Breast epithelium (tissue), 4 donors: ENCODE data around the gene ADGRV1. TPM values are rescaled to one million over a fixed set of nuclear protein-coding genes. Genes with fewer than 3 reads are reported as not detected.

ENCODE experiments used
- DNase-seq, 2 donors: peaks; one replicate each; pipeline ENCODE4 v3.0.0-alpha.2; 2019; ENCODE audit warnings: low spot score in 2 of 2
- H3K27ac ChIP-seq, 2 donors: fragments of 200-600 bp; sonication (generic) in 1 of 2; one replicate each; pipeline ENCODE4 v1.5.1; 2016 to 2019; ENCODE audit warnings: mild to moderate bottlenecking in 1 of 2
- H3K27me3 ChIP-seq, 2 donors: fragments of 200-600 bp; sonication (generic) in 1 of 2; one replicate each; pipeline versions ENCODE4 v1.5.1 to v1.6.0; 2017 to 2019; ENCODE audit warnings: control low read depth in 1 of 2, mild to moderate bottlenecking in 1 of 2
- H3K36me3 ChIP-seq: fragments of 200-600 bp; one replicate; pipeline ENCODE4 v1.5.1; 2019
- H3K4me1 ChIP-seq, 2 donors: fragments of 200-600 bp; sonication (generic); one replicate each; pipeline ENCODE4 v1.5.1; 2016 to 2019; ENCODE audit warnings: control low read depth in 1 of 2
- H3K4me3 ChIP-seq, 3 donors: fragments of 200-600 bp; sonication (generic); 1 replicate in 2 of 3; 2 replicates in 1 of 3; pipeline ENCODE4 v1.5.1; 2016 to 2019; ENCODE audit warnings: mild to moderate bottlenecking in 3 of 3, moderate library complexity in 2 of 3
- H3K9me3 ChIP-seq, 2 donors: fragments of 200-600 bp; sonication (generic) in 1 of 2; one replicate each; pipeline ENCODE4 v1.5.1; 2016 to 2019; ENCODE audit warnings: control low read depth in 1 of 2
- CTCF ChIP-seq, 3 donors: fragments of 450-650 bp; IDR thresholded peaks; one replicate each; pipeline ENCODE4 v1.5.1; 2016 to 2017; ENCODE audit warnings: antibody characterized with exemption in 3 of 3, mild to moderate bottlenecking in 3 of 3, moderate library complexity in 3 of 3
- POLR2A ChIP-seq: fragments of 450-650 bp; IDR thresholded peaks from one replicate; pipeline ENCODE4 v1.6.1; 2016; ENCODE audit warnings: antibody characterized with exemption, mild to moderate bottlenecking, moderate library complexity
- POLR2AphosphoS5 ChIP-seq, 3 donors: sonication (generic); formaldehyde crosslinking; IDR thresholded peaks; one replicate each; pipeline ENCODE4 v1.6.1; 2017; ENCODE audit warnings: antibody characterized with exemption in 3 of 3
- intact Hi-C: fragments of 100-400 bp; cut with DNase I; formaldehyde crosslinking; loops from one replicate; pipeline ENCODE4 v1.15.1; 2023; ENCODE audit warnings: low total_unique reads
- total RNA-seq, 3 donors: library from RNA; depleted of rRNA; stranded (reverse); fragments of >200 nt; gene quantifications; one replicate each; pipeline ENCODE4 v1.1.0, GENCODE V29; 2016

Gene ADGRV1
- total RNA-seq, 3 donors from 2014 or later = 0.32 to 85.2 (median 55.3) TPM

- TF ChIP-seq CTCF (IDR thresholded peaks at IDR 0.05) = no peak
- TF ChIP-seq POLR2A = no peak
- TF ChIP-seq POLR2AphosphoS5 (IDR thresholded peaks at IDR 0.05) = no peak
- Histone ChIP-seq H3K36me3 (no peaks in the 10 kb centered on the region), H3K9me3 (no peaks in the 10 kb centered on the region), H3K27ac (no peak overlapping the region), H3K4me3 (no peak overlapping the region), H3K4me1 (no peaks in the 10 kb centered on the region), H3K27me3 (no peaks in the 10 kb centered on the region)
- intact Hi-C loops = no loop called here
- DNase-seq = no peak
Observed at GRCh38 chr5:90885180-90885868, 326.7 kb downstream of the ADGRV1 start.

GRCh38 chr5:90886381-90886780, 327.8 kb downstream of the ADGRV1 start:
- Histone ChIP-seq H3K36me3 (no peaks in the 10 kb centered on the region), H3K9me3 (no peaks in the 10 kb centered on the region), H3K4me3 (no peak overlapping the region), H3K27me3 (no peaks in the 10 kb centered on the region), H3K27ac (no peak overlapping the region), H3K4me1 (no peaks in the 10 kb centered on the region)
- intact Hi-C loops = no loop called here
- DNase-seq = no peak
- no peak for TF ChIP-seq POLR2A
- TF ChIP-seq CTCF (IDR thresholded peaks at IDR 0.05) = no peak
- TF ChIP-seq POLR2AphosphoS5 (IDR thresholded peaks at IDR 0.05) = no peak

GRCh38 chr5:90888511-90889324, 330.1 kb downstream of the ADGRV1 start:
- TF ChIP-seq POLR2A = no peak
- no peak for TF ChIP-seq POLR2AphosphoS5 (IDR thresholded peaks at IDR 0.05)
- TF ChIP-seq CTCF (IDR thresholded peaks at IDR 0.05) = no peak
- no peaks in the 10 kb centered on the region for H3K27me3 ChIP-seq
- H3K27ac ChIP-seq = peak overlapping the region; percentile 26 to 44
- no peaks in the 10 kb centered on the region for H3K36me3 ChIP-seq
- H3K4me1 ChIP-seq = no peaks in the 10 kb centered on the region
- intact Hi-C loops = no loop called here
- H3K9me3 ChIP-seq = no peaks in the 10 kb centered on the region
- DNase-seq = no peak
- no peak overlapping the region for H3K4me3 ChIP-seq

GRCh38 chr5:90889325-90889600, 330.7 kb downstream of the ADGRV1 start:
- H3K27me3 ChIP-seq = no peaks in the 10 kb centered on the region
- intact Hi-C loops = no loop called here
- no peaks in the 10 kb centered on the region for H3K9me3 ChIP-seq
- H3K4me3 ChIP-seq = no peak overlapping the region
- TF ChIP-seq CTCF (IDR thresholded peaks at IDR 0.05) = no peak
- TF ChIP-seq POLR2AphosphoS5 (IDR thresholded peaks at IDR 0.05) = no peak
- TF ChIP-seq POLR2A = no peak
- H3K4me1 ChIP-seq = no peaks in the 10 kb centered on the region
- no peaks in the 10 kb centered on the region for H3K36me3 ChIP-seq
- no peak for DNase-seq
- peak overlapping the region; percentile 26 to 44 for H3K27ac ChIP-seq

GRCh38 chr5:90890180-90890579, 331.6 kb downstream of the ADGRV1 start:
- no peak for TF ChIP-seq CTCF (IDR thresholded peaks at IDR 0.05)
- TF ChIP-seq POLR2AphosphoS5 (IDR thresholded peaks at IDR 0.05) = no peak
- no peak for TF ChIP-seq POLR2A
- DNase-seq = no peak
- Histone ChIP-seq H3K4me1 (no peaks in the 10 kb centered on the region), H3K9me3 (no peaks in the 10 kb centered on the region), H3K4me3 (no peak overlapping the region), H3K36me3 (no peaks in the 10 kb centered on the region), H3K27me3 (no peaks in the 10 kb centered on the region), H3K27ac (no peak overlapping the region)
- intact Hi-C loops = no loop called here
